Spleen (tissue), 7 donors: ENCODE measurements around the gene ZNF496.

Experiments used
- POLR2AphosphoS5 ChIP-seq, 3 donors: sonication (generic); formaldehyde crosslinking; IDR thresholded peaks; one replicate each; pipeline ENCODE4 v1.5.1; 2017; ENCODE audit warnings: antibody characterized with exemption in 3 of 3
- TF ChIP-seq, protein P1 (sequence below), 11 experiments: fragments of 200-600 bp in 7 of 11; fragments of 450-650 bp in 4 of 11; sonication (generic) in 4 of 11; IDR thresholded peaks in 8 of 11; conservative IDR thresholded peaks in 3 of 11; 1 replicate in 7 of 11; 2 replicates in 4 of 11; pipeline versions ENCODE4 v1.4.0 to v1.8.0; 2016 to 2021; ENCODE audit warnings: antibody characterized with exemption in 11 of 11, inconsistent platforms in 4 of 11, mild to moderate bottlenecking in 1 of 11
- donor health status: DM: no; HTN: no; CAD: no; lungs with moderate emphysema.
- donor health status: DM: no; HTN: no; CAD: no.
- donor health status: DM: no; HTN: no; CAD: no.

DNA sequence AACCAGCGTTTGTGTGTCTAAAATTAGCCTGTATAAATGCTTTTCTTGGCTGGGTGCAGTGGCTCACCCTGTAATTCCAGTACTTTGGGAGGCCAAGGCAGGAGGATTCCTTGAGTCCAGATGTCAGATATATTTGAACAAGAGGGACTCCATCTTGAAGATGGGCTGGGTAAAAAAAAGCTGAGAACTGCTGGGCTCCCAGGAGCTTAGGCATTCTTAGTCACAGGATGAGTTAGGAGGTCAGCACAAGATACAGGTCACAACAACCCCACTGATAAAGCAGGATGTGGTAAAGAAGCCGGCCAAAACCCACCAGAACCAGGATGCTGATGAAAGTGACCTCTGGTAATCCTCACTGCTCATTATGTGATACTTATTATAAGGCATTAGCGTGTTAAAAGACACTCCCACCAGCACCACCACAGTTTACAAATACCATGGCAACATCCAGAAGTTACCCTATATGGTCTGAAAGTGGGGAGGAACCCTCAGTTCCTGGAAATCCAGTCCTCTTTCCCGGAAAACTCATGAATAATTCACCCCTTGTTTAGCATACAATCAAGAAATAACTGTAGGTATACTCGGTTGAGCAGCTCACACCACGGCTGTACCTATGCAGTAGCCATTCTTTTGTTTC, 36.2 kb upstream of the ZNF496 start:
- TF ChIP-seq, protein P1, sequence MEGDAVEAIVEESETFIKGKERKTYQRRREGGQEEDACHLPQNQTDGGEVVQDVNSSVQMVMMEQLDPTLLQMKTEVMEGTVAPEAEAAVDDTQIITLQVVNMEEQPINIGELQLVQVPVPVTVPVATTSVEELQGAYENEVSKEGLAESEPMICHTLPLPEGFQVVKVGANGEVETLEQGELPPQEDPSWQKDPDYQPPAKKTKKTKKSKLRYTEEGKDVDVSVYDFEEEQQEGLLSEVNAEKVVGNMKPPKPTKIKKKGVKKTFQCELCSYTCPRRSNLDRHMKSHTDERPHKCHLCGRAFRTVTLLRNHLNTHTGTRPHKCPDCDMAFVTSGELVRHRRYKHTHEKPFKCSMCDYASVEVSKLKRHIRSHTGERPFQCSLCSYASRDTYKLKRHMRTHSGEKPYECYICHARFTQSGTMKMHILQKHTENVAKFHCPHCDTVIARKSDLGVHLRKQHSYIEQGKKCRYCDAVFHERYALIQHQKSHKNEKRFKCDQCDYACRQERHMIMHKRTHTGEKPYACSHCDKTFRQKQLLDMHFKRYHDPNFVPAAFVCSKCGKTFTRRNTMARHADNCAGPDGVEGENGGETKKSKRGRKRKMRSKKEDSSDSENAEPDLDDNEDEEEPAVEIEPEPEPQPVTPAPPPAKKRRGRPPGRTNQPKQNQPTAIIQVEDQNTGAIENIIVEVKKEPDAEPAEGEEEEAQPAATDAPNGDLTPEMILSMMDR (IDR thresholded peaks at IDR 0.05 in 8 of 11, conservative IDR thresholded peaks at IDR 0.05 in 3 of 11), result no peak
- TF ChIP-seq POLR2AphosphoS5 (IDR thresholded peaks at IDR 0.05), result no peak
